GM10847 (cell line): ENCODE results near the gene NEU2.

ENCODE experiments used
- POLR2A ChIP-seq: IDR thresholded peaks from 2 replicates; pipeline ENCODE4 v1.6.1; 2011; ENCODE audit not compliant: insufficient read length; ENCODE audit errors: extremely low read depth

The NEU2 gene

DNA sequence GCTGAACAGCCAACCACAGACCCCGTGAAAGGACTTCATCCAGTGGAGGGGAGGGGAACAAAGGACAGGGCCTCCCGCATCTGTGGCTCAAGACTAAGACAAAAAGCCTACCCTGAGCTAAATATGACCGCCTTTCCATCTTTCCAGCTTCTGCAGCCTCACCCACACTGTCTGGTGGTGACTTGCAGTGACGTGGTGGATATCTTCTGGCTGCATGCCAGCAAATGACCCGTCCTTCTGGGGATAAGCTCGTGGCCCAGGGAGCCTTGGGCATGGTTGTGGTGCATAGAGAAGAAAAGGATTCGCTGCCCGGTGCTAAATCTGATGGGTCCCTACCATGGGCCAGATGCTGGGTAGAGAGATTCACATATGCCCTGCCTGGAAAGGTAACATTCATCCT is 10.7 kb upstream of the NEU2 start:
- no peak for TF ChIP-seq POLR2A

DNA sequence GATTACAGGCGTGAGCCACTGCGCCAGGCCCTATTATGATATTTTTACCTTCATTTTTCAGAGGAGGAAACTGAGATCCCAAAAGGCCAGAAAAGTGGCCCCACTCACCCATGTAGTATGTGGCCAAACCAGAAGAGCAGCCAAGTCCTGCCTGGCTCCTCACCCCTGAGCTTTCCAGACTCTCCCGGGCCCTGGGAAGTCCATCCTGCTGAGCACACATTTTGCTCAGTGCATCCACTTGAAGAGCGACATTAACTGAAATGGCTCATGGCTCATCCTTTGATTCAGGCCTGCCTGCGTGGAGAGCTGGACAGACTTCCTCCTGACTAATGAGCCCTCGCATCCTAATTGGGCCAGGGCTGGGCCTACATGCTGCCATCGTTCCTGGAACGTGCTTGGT is 9.9 kb upstream of the NEU2 start:
- no peak for TF ChIP-seq POLR2A

- no peak for TF ChIP-seq POLR2A
These were observed 9.3 kb upstream of the NEU2 start for GRCh38 chr2:233023007-233023760.

DNA sequence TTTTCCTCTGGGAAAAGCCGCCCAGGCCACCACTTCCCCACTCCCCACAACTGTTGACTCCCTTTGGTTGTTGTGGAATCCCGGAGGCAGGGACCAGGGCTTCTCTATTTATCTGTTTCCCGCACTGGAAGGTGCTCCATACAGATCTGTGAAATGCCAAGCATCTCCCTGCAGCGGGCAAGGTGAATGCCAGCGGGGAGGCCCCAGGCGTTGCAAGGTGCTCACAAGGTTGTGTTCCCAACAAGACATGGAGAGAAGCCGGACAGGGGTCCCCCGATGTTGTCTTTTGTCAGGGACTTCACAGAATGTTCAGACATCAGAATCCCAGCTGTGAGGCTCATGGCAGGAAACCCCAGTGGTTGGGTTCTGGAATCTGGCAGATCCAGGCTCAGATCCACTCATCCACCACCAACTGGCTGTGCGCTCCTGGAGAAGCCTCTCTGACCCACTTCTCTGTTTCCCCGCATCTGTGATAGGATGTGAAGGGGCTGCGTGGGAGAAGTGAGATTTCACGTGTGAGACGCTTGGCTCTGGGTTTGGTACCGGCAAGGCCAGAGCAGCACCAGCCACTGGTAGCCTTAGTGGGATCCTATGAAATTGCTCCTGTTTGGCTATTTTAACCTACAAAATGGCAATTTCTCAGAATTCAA is 8.6 kb upstream of the NEU2 start:
- no peak for TF ChIP-seq POLR2A

DNA sequence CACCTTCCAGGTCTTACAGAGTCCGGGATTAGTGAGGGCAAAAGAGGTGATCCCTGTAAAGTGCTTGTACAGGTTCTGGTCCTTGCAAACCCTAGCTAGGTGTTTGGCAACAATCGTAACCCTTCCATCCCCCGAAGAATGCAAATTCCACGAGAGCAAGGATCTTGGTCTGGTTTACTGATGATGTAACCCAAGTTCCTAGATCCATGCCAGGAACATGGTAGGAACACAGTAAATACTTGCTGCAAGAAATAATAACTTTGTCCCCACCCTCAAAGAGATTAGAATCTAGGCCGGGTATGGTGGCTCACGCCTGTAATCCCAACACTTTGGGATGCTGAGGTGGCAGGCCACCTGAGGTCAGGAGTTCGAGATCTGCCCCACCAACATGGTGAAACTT is 6.8 kb upstream of the NEU2 start:
- TF ChIP-seq POLR2A, result no peak

- no peak for TF ChIP-seq POLR2A
These were observed 6.2 kb upstream of the NEU2 start for GRCh38 chr2:233026198-233026813.

DNA sequence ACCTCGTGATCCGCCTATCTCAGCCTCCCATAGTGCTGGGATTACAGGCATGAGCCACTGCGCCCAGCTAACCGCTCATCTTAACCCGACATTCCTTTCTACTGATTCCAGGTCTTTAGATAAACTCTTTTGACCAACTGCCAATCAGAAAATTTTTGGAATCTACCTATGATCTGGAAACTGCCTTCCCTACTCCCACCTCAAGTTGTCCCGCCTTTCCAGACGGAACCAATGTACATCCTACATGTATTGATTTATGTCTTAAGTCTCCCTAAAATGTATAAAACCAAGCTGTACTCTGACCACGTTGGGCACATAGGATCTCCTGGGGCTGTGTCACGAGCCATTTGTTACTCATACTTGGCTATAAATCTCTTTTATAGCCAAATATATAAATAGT is 3.2 kb upstream of the NEU2 start:
- no peak for TF ChIP-seq POLR2A

DNA sequence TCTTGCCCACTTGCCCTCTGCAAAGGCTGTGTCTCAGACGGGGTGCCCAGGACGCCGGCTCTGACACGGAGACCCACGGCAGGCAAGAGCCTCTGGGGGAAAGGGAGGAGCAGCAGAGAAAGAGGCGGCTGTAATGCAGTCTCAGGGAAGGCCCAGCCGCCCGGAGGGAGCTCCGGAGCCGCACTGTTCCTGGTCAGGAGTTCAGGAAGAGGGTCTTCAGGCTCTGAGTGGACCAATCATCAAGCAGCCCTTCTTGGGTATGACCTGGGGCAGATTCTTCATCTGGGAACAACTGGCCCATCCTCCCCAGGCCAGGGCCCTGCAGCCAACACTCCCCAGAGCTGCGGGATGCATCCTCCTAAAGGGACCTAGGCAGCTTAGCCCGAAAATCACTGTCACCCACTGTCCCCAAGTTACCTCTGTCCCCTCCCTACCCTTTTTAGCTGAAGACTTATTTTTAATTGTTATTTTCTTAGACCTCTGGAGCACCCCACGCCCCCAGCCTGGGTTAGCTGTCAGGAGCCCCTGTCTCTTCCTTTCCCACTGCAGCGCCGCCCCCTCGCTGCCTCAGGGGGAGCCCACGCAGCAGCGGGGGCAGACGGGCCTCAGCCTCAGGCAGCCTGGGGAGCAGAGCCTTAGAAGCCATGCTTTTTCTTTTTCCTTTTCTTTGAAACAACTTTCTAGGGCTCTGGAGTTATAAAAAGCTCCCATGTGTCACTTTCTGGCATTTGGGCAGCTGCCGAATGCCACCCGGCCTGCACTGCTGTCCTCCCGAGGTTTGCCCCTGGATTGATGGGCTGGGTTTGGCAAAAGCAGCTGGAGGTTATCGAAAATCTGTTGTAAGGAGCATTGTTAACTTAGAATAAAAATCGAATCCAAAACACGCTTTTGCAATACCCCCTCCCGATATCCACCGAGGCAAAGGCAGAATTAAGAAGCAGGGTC is 644 bp upstream of the NEU2 start:
- TF ChIP-seq POLR2A, result no peak

DNA sequence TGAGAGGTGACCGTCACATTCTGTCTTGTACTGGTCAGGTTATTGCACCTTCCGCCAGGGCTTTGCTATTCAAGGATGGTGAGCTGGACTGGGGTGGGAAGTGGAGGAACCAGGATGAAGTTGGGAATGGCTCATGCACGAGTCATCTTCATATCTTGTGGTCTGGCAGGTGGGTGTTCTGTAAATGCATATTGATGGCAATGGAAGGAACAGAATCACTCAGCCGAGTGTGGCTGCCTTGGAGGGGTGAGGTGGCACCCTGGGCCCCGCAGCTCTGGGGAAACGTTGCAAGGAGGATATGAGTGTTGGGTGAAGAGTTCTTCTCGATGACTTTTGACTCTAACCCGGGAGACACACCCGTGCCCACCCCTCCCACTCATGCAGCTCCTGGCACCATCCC is 1.2 kb downstream of the NEU2 start:
- TF ChIP-seq POLR2A, result no peak

DNA sequence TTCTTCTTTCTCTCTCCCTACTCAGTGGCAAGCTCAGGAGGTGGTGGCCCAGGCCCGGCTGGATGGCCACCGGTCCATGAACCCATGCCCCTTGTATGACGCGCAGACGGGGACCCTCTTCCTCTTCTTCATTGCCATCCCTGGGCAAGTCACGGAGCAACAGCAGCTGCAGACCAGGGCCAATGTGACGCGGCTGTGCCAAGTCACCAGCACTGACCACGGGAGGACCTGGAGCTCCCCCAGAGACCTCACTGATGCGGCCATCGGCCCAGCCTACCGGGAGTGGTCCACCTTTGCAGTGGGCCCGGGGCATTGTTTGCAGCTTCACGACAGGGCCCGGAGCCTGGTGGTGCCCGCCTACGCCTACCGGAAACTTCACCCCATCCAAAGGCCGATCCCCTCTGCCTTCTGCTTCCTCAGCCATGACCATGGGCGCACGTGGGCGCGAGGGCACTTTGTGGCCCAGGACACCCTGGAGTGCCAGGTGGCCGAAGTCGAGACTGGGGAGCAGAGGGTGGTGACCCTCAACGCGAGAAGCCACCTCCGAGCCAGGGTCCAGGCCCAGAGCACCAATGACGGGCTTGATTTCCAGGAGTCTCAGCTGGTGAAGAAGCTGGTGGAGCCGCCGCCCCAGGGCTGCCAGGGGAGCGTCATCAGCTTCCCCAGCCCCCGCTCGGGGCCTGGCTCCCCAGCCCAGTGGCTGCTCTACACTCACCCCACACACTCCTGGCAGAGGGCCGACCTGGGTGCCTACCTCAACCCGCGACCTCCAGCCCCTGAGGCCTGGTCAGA is 1.8 kb downstream of the NEU2 start:
- no peak for TF ChIP-seq POLR2A

- no peak for TF ChIP-seq POLR2A
These were observed 3.1 kb downstream of the NEU2 start for GRCh38 chr2:233035426-233036161.

DNA sequence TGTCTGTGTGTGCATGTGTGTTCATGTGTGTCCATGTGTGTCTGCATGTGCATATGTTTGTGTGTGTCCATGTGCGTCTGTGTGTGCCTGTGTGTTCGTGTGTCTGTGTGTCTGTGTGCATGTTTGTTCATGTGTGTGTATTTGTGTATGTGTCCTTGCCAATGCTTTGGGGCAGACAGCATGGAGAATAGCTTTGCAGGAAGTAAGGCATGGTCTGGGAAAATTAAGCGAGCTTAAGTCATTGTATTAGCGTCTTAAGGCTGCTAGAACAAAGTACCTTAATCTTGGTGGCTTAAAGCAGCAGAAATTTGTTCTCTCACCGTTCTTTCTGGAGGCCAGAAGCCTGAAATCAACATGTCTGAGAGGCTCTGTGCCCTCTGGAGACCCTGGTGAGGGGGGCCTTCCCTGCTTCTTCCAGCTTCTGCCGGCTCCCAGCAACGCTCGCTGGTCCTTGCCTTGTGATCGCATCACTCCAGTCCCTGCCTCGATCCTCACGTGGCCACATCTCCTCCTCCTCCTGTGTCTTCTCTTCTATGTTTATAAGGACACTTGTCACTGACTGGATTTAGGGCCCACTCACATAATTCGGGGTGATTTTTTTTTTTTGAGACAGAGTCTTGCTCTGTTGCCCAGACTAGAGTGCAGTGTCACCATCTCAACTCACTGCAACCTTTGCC is 3.8 kb downstream of the NEU2 start:
- no peak for TF ChIP-seq POLR2A

DNA sequence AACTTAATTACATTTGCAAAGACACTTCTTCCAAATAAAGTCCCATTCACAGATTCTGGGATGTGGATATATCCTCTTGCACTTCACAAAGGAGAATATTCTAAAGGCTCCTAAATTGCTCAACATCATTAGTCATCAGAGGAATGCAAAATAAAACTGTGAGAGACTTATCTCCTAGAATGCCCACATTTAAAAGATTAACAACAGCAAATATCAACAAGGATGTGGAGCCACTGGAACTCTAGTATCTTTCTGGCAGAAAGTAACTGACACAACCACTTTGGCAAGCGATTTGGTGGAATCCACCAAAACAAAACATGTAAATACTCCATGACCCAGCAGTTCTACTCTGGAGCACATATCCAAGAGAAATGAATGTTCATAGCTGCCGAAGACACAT is 4.6 kb downstream of the NEU2 start:
- no peak for TF ChIP-seq POLR2A
